H9 (cell line): ENCODE data around the gene RNF149. TPM values are rescaled to one million over a fixed set of nuclear protein-coding genes. Genes with fewer than 3 reads are reported as not detected.

Source experiments
- DNase-seq: peaks from one replicate; pipeline ENCODE4 v3.0.0-alpha.2; 2017
- H2AFZ ChIP-seq: one replicate; pipeline ENCODE4 v1.6.1; 2013; ENCODE audit warnings: mild to moderate bottlenecking, low read length, control low read depth, moderate library complexity
- H2AK5ac ChIP-seq: 2 replicates; pipeline ENCODE4 v1.6.1; 2013; ENCODE audit warnings: low read length, control low read depth, mixed read lengths; ENCODE audit not compliant: insufficient read length
- H2BK120ac ChIP-seq: one replicate; pipeline ENCODE4 v1.6.1; 2013; ENCODE audit warnings: low read depth, mild to moderate bottlenecking, low read length, control low read depth, inconsistent platforms; ENCODE audit not compliant: poor library complexity, severe bottlenecking
- H2BK12ac ChIP-seq: 2 replicates; pipeline ENCODE4 v1.6.1; 2013; ENCODE audit warnings: low read length, control low read depth, mixed read lengths, low read depth; ENCODE audit not compliant: insufficient read length
- H2BK15ac ChIP-seq: 2 replicates; pipeline ENCODE4 v1.6.1; 2013; ENCODE audit warnings: low read depth, low read length, control low read depth
- H2BK20ac ChIP-seq: one replicate; pipeline ENCODE4 v1.6.1; 2013; ENCODE audit warnings: low read depth, mild to moderate bottlenecking, low read length, control low read depth, inconsistent platforms; ENCODE audit not compliant: poor library complexity, severe bottlenecking
- H2BK5ac ChIP-seq: 2 replicates; pipeline ENCODE4 v1.6.1; 2013; ENCODE audit warnings: low read length, control low read depth, mixed read lengths; ENCODE audit not compliant: insufficient read length
- H3K14ac ChIP-seq: 2 replicates; pipeline ENCODE4 v1.6.1; 2013; ENCODE audit warnings: low read length, control low read depth; ENCODE audit not compliant: insufficient read depth
- H3K18ac ChIP-seq: 2 replicates; pipeline ENCODE4 v1.6.1; 2013; ENCODE audit warnings: low read depth, mild to moderate bottlenecking, mixed read lengths, low read length, control low read depth; ENCODE audit not compliant: insufficient read length
- H3K23ac ChIP-seq: 2 replicates; pipeline ENCODE4 v1.6.1; 2013; ENCODE audit warnings: low read length, control low read depth, mixed read lengths, low read depth; ENCODE audit not compliant: insufficient read length
- H3K23me2 ChIP-seq: 2 replicates; pipeline ENCODE4 v1.6.1; 2013; ENCODE audit warnings: low read depth, mild to moderate bottlenecking, mixed read lengths, low read length, control low read depth; ENCODE audit not compliant: insufficient read length, poor library complexity, severe bottlenecking
- H3K27ac ChIP-seq: 2 replicates; pipeline ENCODE4 v1.5.1; 2013; ENCODE audit warnings: low read length, control low read depth, mixed read lengths, low read depth; ENCODE audit not compliant: insufficient read length
- H3K27me3 ChIP-seq: 2 replicates; pipeline ENCODE4 v1.6.1; 2013; ENCODE audit warnings: low read length, control low read depth, inconsistent platforms; ENCODE audit not compliant: insufficient read depth
- H3K4ac ChIP-seq: 2 replicates; pipeline ENCODE4 v1.6.1; 2013; ENCODE audit warnings: low read depth, mild to moderate bottlenecking, control low read depth, inconsistent platforms, low read length, moderate library complexity
- H3K4me1 ChIP-seq: 2 replicates; pipeline ENCODE4 v1.6.1; 2013; ENCODE audit warnings: low read length, control low read depth, inconsistent platforms; ENCODE audit not compliant: insufficient read depth
- H3K4me2 ChIP-seq: 2 replicates; pipeline ENCODE4 v1.6.1; 2013; ENCODE audit warnings: low read length, control low read depth, mixed read lengths; ENCODE audit not compliant: insufficient read length, insufficient read depth
- H3K56ac ChIP-seq: 2 replicates; pipeline ENCODE4 v1.6.1; 2013; ENCODE audit warnings: low read depth, mild to moderate bottlenecking, mixed read lengths, low read length, control low read depth; ENCODE audit not compliant: insufficient read length
- H3K79me1 ChIP-seq: 2 replicates; pipeline ENCODE4 v1.6.1; 2013; ENCODE audit warnings: low read depth, mild to moderate bottlenecking, moderate library complexity, low read length, control low read depth, inconsistent platforms; ENCODE audit not compliant: insufficient read depth, poor library complexity, severe bottlenecking
- H3K79me2 ChIP-seq: 2 replicates; pipeline ENCODE4 v1.6.1; 2013; ENCODE audit warnings: low read length, control low read depth, inconsistent platforms; ENCODE audit not compliant: insufficient read depth
- H3K9ac ChIP-seq: 2 replicates; pipeline ENCODE4 v1.6.1; 2013; ENCODE audit warnings: low read length, control low read depth, mixed read lengths; ENCODE audit not compliant: insufficient read length; ENCODE audit errors: extremely low read depth
- H3K9me3 ChIP-seq: one replicate; pipeline ENCODE4 v1.6.1; 2013; ENCODE audit warnings: low read depth, low read length, inconsistent platforms; ENCODE audit not compliant: control insufficient read depth
- H3T11ph ChIP-seq: one replicate; pipeline ENCODE4 v1.6.1; 2013; ENCODE audit warnings: mild to moderate bottlenecking, low read length, control low read depth, inconsistent platforms
- H4K20me1 ChIP-seq: one replicate; pipeline ENCODE4 v1.6.1; 2013; ENCODE audit not compliant: control insufficient read depth, insufficient read length, insufficient read depth
- H4K5ac ChIP-seq: 2 replicates; pipeline ENCODE4 v1.6.1; 2013; ENCODE audit warnings: low read depth, mild to moderate bottlenecking, mixed read lengths, low read length, control low read depth; ENCODE audit not compliant: insufficient read length
- H4K8ac ChIP-seq: replicated peaks from 2 replicates; pipeline ENCODE4 v1.6.1; 2013; ENCODE audit warnings: low read length, control low read depth, mixed read lengths, low read depth; ENCODE audit not compliant: insufficient read length
- H4K91ac ChIP-seq: 2 replicates; pipeline ENCODE4 v1.6.1; 2013; ENCODE audit warnings: low read depth, mild to moderate bottlenecking, moderate library complexity, mixed read lengths, low read length, control low read depth; ENCODE audit not compliant: insufficient read length
- H3K27ac Mint-ChIP-seq, 3 experiments: 2 replicates in 2 of 3; 3 replicates in 1 of 3; pipeline ENCODE4 v1.8.0; 2020 to 2021; ENCODE audit warnings: mixed read lengths in 3 of 3, mild to moderate bottlenecking in 1 of 3, moderate library complexity in 1 of 3
- H3K27me3 Mint-ChIP-seq: 2 replicates; pipeline ENCODE4 v1.8.0; 2021; ENCODE audit warnings: low read depth, mild to moderate bottlenecking, moderate library complexity, mixed read lengths
- H3K36me3 Mint-ChIP-seq, 3 experiments: 2 replicates in 2 of 3; 3 replicates in 1 of 3; pipeline ENCODE4 v1.8.0; 2020 to 2021; ENCODE audit warnings: low read depth in 3 of 3, mixed read lengths in 3 of 3; ENCODE audit not compliant: insufficient read depth in 1 of 3
- H3K4me1 Mint-ChIP-seq, 2 experiments: 2 replicates each; pipeline ENCODE4 v1.8.0; 2020; ENCODE audit warnings: mixed read lengths in 2 of 2
- H3K4me3 Mint-ChIP-seq, 2 experiments: 2 replicates in 1 of 2; 3 replicates in 1 of 2; pipeline ENCODE4 v1.8.0; 2020 to 2021; ENCODE audit warnings: mild to moderate bottlenecking in 2 of 2, mixed read lengths in 2 of 2, moderate library complexity in 1 of 2
- H3K9me3 Mint-ChIP-seq, 2 experiments: 2 replicates in 1 of 2; 3 replicates in 1 of 2; pipeline ENCODE4 v1.8.0; 2020; ENCODE audit warnings: mild to moderate bottlenecking in 2 of 2, mixed read lengths in 2 of 2, moderate library complexity in 1 of 2
- CTCF ChIP-seq: fragments of 200-600 bp; sonication (generic); conservative IDR thresholded peaks from 3 replicates; pipeline ENCODE4 v1.8.0; 2021; ENCODE audit warnings: antibody characterized with exemption, mild to moderate bottlenecking
- WGBS: extraction: QIAGEN DNeasy Blood & Tissue Kit; methylation state at CpG from one replicate; pipeline ENCODE4 v1.1.7; 2013; ENCODE audit warnings: missing lambda C conversion rate, low lambda C conversion rate, mixed read lengths; ENCODE audit not compliant: insufficient read length; ENCODE audit errors: extremely low coverage; 5-methylcytosine and 5-hydroxymethylcytosine counted together
- total RNA-seq: library from RNA; stranded (reverse); gene quantifications from 2 replicates; pipeline ENCODE4 v1.2.1, GENCODE V29; 2021

RNF149 gene
- total RNA-seq, 1 experiment from 2014 or later, result 18.0 TPM

GRCh38 chr2:101356055-101356454 is 47.6 kb upstream of the RNF149 start:
- Histone ChIP-seq H3K9ac (no peak overlapping the region), H2AFZ (no peak overlapping the region), H3K9me3 (no peaks in the 10 kb centered on the region), H3K79me1 (no peaks in the 10 kb centered on the region), H3K14ac (no peak overlapping the region), H2BK12ac (no peak overlapping the region), H2BK20ac (no peak overlapping the region), H3K18ac (no peak overlapping the region), H2BK15ac (no peak overlapping the region), H3K23ac (no peak overlapping the region), H3T11ph (no peak overlapping the region), H3K23me2 (no peaks in the 10 kb centered on the region), H3K4me2 (no peak overlapping the region), H3K27ac (no peak overlapping the region), H3K79me2 (no peaks in the 10 kb centered on the region), H3K56ac (no peak overlapping the region), H4K5ac (no peak overlapping the region), H3K4me1 (peaks cover 3% of the 10 kb centered on the region; the same call in 1 of the 2 replicates), H4K91ac (no peak overlapping the region), H4K8ac (no peak overlapping the region), H2BK5ac (no peak overlapping the region), H2AK5ac (no peak overlapping the region), H4K20me1 (no peaks in the 10 kb centered on the region), H2BK120ac (no peak overlapping the region), H3K27me3 (no peaks in the 10 kb centered on the region), H3K4ac (no peak overlapping the region)
- no CpG with 5 or more reads among the region's 6 CpGs for WGBS
- Mint-ChIP-seq H3K4me1 (peaks cover 19 to 27% of the 10 kb centered on the region in 2 experiments), H3K4me3 (no peak overlapping the region), H3K9me3 (no peaks in the 10 kb centered on the region), H3K36me3 (no peaks in the 10 kb centered on the region), H3K27me3 (peaks cover 3% of the 10 kb centered on the region; the same call in 1 of the 2 replicates), H3K27ac (no peak overlapping the region)
- DNase-seq, result no peak
- no peak for TF ChIP-seq CTCF
